Measurements from ENCODE around the gene NUMB. TPM values are rescaled to one million over a fixed set of nuclear protein-coding genes. Genes with fewer than 3 reads are reported as not detected.
"Not testable (repeated sequence)": the region's sequence is repeated elsewhere in the genome, so short reads cannot be mapped to it uniquely, and the experiment has no call there.

NUMB gene
- total RNA-seq, 4 donors from 2014 or later = 27.7 to 52.8 (median 34.2) TPM

GRCh38 chr14:73418227-73418626 is 40.1 kb downstream of the NUMB start:
- no peaks in the 10 kb centered on the region for H3K9me3 ChIP-seq
- peaks cover 0 to 11% (median 0%) of the 10 kb centered on the region in 3 donors for H3K4me1 ChIP-seq
- intact Hi-C loops (cut with DNase I) = no loop called here
- no peak overlapping the region for H3K4me3 ChIP-seq
- H3K36me3 ChIP-seq = peaks cover 0 to 42% (median 0%) of the 10 kb centered on the region in 3 donors
- DNase-seq = no peak
- 86 to 88% methylated on average over 1 to 3 of the region's 3 CpGs for WGBS, 2 donors
- no peaks in the 10 kb centered on the region for H3K27me3 ChIP-seq
- TF ChIP-seq, protein P1, sequence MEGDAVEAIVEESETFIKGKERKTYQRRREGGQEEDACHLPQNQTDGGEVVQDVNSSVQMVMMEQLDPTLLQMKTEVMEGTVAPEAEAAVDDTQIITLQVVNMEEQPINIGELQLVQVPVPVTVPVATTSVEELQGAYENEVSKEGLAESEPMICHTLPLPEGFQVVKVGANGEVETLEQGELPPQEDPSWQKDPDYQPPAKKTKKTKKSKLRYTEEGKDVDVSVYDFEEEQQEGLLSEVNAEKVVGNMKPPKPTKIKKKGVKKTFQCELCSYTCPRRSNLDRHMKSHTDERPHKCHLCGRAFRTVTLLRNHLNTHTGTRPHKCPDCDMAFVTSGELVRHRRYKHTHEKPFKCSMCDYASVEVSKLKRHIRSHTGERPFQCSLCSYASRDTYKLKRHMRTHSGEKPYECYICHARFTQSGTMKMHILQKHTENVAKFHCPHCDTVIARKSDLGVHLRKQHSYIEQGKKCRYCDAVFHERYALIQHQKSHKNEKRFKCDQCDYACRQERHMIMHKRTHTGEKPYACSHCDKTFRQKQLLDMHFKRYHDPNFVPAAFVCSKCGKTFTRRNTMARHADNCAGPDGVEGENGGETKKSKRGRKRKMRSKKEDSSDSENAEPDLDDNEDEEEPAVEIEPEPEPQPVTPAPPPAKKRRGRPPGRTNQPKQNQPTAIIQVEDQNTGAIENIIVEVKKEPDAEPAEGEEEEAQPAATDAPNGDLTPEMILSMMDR (IDR thresholded peaks at IDR 0.05) = no peak
- TF ChIP-seq POLR2A (IDR thresholded peaks at IDR 0.05) = no peak
- no peak overlapping the region for H3K27ac ChIP-seq

DNA sequence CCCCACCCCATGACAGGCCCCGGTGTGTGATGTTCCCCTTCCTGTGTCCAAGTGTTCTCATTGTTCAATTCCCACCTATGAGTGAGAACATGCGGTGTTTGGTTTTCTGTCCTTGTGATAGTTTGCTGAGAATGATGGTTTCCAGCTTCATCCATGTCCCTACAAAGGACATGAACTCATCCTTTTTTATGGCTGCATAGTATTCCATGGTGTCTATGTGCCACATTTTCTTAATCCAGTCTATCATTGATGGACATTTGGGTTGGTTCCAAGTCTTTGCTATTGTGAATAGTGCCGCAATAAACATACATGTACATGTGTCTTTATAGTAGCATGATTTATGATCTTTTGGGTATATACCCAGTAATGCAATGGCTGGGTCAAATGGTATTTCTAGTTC is 52.1 kb downstream of the NUMB start:
- H3K27ac ChIP-seq; H3K27me3 ChIP-seq; DNase-seq; H3K9me3 ChIP-seq; H3K4me1 ChIP-seq; intact Hi-C loops (cut with DNase I); H3K4me3 ChIP-seq: not testable (repeated sequence)
- peaks cover 0 to 38% (median 3%) of the 10 kb centered on the region in 3 donors for H3K36me3 ChIP-seq
- WGBS, 2 donors = 86 to 100% methylated on average over 1 to 2 of the region's 3 CpGs

DNA sequence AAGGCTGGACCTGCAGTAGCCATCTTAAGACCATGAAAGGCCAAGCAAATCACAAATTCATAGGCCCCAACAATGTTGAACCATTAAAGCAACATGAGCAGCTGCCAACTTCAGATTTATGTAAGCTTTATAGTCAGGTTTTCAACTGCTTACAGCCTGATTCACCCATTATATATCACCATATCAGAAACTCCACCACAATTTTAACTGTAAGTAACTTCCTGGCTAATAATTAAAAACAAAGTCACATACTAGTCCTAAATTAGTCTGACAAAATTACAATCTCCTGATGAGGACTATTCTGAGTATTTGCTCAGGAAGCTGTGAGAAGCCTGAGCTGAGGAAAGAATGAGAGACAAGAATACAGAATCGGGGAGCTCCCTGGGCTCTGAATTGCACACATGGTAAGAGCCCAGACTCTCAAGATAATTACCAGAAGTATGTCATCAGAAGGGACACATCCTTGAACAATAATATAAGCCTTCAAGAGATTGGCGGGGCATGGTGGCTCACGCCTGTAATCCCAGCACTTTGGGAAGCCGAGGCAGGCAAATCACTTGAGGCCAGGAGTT is 55.1 kb downstream of the NUMB start:
- TF ChIP-seq, protein P1 (IDR thresholded peaks at IDR 0.05) = no peak
- TF ChIP-seq POLR2A (IDR thresholded peaks at IDR 0.05) = no peak
- no peak for DNase-seq
- Histone ChIP-seq H3K27ac (no peak overlapping the region), H3K36me3 (peaks cover 0 to 21% (median 0%) of the 10 kb centered on the region in 3 donors), H3K4me3 (no peak overlapping the region), H3K9me3 (no peaks in the 10 kb centered on the region), H3K4me1 (peaks cover 0 to 6% (median 0%) of the 10 kb centered on the region in 3 donors), H3K27me3 (no peaks in the 10 kb centered on the region)
- intact Hi-C loops (cut with DNase I) = no loop called here
- 94 to 100% methylated on average over 4 of the region's 4 CpGs for WGBS, 2 donors

- Histone ChIP-seq H3K9me3 (no peaks in the 10 kb centered on the region), H3K36me3 (peaks cover 0 to 16% (median 0%) of the 10 kb centered on the region in 3 donors), H3K4me1 (peaks cover 0 to 6% (median 0%) of the 10 kb centered on the region in 3 donors), H3K4me3 (no peak overlapping the region), H3K27me3 (no peaks in the 10 kb centered on the region), H3K27ac (no peak overlapping the region)
- TF ChIP-seq POLR2A (IDR thresholded peaks at IDR 0.05) = no peak
- TF ChIP-seq, protein P1 (IDR thresholded peaks at IDR 0.05) = no peak
- 59 to 69% methylated on average over 2 of the region's 2 CpGs for WGBS, 2 donors
- intact Hi-C loops (cut with DNase I) = no loop called here
- no peak for DNase-seq
These were observed 55.8 kb downstream of the NUMB start for GRCh38 chr14:73402579-73402978.

- Histone ChIP-seq H3K9me3 (no peaks in the 10 kb centered on the region), H3K4me3 (no peak overlapping the region), H3K27me3 (no peaks in the 10 kb centered on the region), H3K36me3 (peaks cover 0 to 4% (median 0%) of the 10 kb centered on the region in 3 donors), H3K4me1 (peaks cover 0 to 4% (median 0%) of the 10 kb centered on the region in 3 donors), H3K27ac (no peak overlapping the region)
- intact Hi-C loops (cut with DNase I) = no loop called here
- TF ChIP-seq, protein P1 (IDR thresholded peaks at IDR 0.05) = no peak
- TF ChIP-seq POLR2A (IDR thresholded peaks at IDR 0.05) = no peak
- WGBS, 2 donors = 75 to 78% methylated on average over 3 of the region's 3 CpGs
- DNase-seq = no peak
These were observed 60.5 kb downstream of the NUMB start for GRCh38 chr14:73397810-73398209.

GRCh38 chr14:73394317-73394716 is 64.0 kb downstream of the NUMB start:
- no peak for TF ChIP-seq POLR2A (IDR thresholded peaks at IDR 0.05)
- TF ChIP-seq, protein P1 (IDR thresholded peaks at IDR 0.05) = no peak
- Histone ChIP-seq H3K9me3 (no peaks in the 10 kb centered on the region), H3K36me3 (peaks cover 0 to 4% (median 0%) of the 10 kb centered on the region in 3 donors), H3K4me3 (no peak overlapping the region), H3K4me1 (no peaks in the 10 kb centered on the region), H3K27ac (no peak overlapping the region), H3K27me3 (no peaks in the 10 kb centered on the region)
- DNase-seq = no peak
- WGBS, 2 donors = 60 to 87% methylated on average over 1 of the region's 1 CpG
- intact Hi-C loops (cut with DNase I) = no loop called here
